ENCODE results near the gene ENHO.

Gene ENHO

GRCh38 chr9:34522091-34522887 is 501 bp downstream of the ENHO start:
- DNase-seq = no peak

DNA sequence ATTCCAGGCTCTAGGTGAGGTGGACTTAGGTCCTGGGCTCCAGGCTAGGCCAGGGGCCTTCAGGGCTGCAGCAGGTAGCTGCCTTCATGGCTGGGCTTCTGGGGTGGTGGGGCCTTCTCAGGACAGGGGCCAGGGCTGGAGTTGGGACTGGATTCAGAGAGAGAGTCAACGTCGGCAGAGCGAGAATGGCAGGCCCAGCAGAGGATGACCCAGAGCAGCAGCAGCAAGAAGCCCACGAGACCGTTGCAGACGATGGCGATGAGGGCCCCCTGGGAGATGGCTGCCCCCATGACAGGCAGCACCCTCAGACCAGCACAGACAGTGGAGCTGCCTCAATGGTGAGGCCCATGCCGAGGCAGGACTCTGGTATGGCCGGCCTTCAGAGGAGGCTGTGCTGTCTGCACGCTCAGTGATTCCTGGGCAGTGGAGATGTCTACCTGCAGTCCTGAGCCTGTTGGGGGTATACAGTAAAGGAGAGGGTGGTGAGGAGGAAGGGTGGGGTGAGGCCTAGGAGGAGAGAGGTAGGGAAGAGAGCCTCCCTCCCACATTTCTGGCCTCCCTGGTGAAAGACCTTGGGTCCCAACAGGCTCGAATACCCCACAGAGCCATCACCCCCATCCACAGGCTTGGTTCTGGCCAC is 1.3 kb downstream of the ENHO start:
- no peak for DNase-seq

DNA sequence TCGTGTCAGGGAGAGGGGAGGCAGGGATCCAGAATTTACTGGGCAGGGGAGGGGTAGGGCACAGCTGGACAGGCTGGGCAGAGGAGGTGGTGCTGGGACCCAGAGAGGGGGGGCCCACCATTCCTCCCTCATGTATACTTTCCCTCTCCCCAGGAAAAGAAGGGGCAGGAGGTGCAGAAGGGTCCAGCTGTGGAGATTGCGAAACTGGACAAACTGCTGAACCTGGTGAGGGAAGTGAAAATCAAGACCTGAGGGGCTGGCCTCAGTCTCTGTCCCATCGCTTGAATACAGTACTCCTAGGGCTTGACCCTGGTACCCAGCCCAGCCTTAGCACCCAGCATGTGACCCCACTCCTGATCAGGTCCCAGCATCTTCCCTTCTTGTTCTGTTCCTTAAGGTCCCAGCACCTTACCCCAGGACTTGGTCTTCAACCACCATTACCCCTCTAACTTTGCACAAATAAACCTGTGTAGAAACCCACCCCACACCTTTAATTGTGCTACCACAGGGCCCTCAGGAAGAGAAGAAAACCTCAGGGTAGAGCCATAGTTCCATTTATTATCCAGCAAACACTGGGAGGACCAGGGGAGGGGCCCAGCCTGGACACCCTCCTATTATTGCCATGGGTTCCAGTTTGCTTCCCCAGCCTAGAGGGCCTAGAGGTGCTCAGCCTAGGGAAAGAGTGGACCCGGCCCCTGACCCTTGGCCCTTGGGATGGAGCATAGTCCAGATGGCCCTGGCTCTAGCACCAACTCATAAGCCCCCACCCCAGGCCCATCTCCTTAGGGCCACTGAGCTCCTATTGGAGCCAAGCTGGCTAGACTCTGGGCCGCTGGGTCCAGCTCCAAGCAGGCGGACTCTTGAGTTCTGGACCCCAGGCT is 2.0 kb downstream of the ENHO start:
- no peak for DNase-seq

DNA sequence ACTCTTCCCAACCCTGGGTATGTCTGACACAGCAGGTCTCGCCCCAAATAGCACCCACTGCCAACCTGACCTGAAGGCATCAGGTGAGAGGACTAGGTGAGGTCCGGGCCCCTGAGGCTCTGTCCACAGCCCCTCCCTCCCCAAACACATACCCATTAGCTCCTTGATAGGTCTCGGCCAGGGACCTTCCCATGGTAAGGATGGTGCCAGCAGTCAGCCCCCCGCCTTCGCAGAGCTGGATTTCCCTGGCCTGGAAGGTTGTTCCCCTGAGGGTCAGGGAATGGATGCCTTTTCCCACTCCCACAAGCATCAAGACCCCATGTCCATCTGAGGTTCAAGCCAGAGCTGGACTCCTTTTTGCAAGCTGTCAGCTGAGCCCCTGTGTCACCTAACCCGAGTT is 2.7 kb downstream of the ENHO start:
- no peak for DNase-seq

GRCh38 chr9:34519321-34520020 is 3.3 kb downstream of the ENHO start:
- no peak for DNase-seq

DNA sequence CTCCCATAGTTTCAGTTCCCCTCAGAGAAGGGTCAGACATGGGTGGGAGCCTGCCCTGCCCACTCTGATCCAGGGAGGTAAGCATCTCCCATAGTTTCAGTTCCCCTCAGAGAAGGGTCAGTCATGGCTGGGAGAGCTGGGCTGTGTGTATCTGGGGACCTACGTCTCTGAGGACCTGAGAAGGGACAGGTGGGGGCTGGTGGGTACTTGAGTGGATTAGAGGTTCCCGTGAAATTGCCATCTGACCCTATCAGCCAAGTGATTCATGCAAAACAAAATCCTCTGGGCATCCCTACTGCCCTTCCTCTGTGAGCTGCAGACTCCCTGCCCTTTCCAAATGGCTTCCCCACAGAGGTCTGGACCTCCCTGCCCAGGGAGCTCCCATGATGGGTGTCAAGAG is 3.9 kb downstream of the ENHO start:
- no peak for DNase-seq

GRCh38 chr9:34518110-34518616 is 4.6 kb downstream of the ENHO start:
- DNase-seq = no peak

DNA sequence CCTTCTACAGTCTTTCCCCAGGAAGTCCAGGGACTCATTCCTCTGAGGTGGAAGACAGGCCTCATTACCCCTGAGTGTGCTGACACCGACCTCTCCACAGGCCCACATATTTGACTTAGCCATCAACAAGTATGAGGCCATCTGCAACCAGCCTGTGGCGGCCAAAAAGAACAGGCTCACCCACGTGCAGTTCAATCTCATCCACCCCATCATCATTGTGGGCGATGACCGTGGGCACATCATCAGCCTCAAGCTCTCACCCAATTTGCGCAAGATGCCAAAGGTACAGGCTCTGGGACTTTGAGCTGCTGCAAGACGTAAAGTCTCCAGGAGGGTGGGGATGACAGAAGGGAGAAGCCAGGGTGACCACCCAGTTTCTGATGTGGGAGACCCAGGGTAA is 5.6 kb downstream of the ENHO start:
- no peak for DNase-seq

GRCh38 chr9:34515959-34516358 is 6.8 kb downstream of the ENHO start:
- DNase-seq = no peak

- DNase-seq = no peak
These were observed 8.0 kb downstream of the ENHO start for GRCh38 chr9:34514816-34515215.

- DNase-seq = no peak
These were observed 8.4 kb downstream of the ENHO start for GRCh38 chr9:34514401-34514800.

DNA sequence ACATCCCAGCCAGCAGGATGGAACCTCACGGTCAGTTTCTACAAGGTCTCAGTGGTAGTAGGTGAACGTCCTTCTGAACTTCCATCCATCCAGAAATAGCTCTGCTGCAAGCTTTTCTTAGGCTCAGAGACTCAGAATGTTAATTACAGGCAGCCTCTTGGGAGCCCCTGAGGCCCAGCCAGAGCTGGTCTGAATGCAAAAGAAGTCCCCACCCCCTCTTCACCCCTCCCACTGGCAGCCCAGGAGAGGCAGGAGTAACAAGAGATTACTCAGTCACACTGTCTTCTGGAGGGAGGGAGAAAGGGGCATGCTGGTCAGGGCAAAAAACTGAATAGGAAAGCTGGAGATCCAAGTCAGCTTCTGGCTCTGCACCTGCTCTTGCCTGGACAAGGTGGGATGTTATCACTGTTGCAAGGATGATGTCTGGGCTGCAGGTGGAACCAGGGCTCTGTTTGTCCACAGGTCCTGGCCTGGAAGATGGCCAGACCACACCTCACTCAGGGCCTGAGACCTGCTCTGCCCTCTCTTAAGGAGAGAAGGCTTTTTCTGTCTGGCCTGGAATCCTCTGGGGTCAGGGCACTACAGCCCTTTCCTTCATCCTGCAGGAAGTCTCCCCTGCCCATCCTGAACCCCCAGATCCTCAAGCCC is 9.1 kb downstream of the ENHO start:
- no peak for DNase-seq

DNA sequence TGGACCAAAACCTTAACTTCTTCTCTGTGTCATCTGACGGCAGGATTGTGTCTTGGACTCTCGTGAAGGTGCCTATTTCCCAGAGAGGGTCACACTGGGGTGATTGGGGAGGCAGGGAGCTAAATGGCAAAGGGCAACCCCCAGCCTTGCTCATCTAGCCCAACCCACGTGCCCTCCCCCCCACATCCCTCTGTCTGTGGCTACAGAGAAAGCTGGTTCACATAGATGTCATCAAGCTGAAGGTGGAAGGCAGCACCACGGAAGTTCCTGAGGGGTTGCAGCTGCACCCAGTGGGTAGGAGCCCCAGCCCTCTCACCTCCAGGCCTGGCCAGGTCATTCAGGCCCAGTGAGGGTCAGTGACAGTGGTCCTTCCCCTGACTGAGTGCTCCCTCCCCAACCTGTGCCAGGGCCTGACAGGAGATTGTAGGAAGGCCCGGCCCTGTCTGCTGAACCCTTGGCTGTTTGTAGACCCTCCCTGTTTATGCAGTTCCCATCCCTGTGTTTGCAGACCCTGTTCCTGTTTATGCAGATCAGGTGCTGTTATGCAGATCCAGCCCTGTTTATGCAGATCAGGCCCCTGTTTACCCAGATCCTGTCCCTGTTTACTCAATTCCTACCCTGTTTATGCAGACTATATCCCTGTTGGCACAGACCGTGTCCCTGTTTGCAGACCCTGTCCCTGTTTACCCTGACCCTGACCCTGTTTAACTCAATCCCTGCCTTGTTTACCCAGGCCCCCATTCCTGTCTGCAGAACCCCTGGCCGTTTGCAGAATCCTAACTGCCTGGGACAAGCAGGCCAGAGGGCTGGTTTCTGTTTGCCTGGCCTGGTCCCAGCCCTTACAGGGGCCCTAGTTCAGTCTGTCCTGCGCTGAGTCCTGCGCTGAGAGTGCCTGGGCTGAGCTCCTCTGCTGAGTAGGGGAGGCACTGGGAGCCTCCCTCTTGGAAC is 10.4 kb downstream of the ENHO start:
- DNase-seq = no peak

- DNase-seq = no peak
These were observed 12.0 kb downstream of the ENHO start for GRCh38 chr9:34510497-34511468.

DNA sequence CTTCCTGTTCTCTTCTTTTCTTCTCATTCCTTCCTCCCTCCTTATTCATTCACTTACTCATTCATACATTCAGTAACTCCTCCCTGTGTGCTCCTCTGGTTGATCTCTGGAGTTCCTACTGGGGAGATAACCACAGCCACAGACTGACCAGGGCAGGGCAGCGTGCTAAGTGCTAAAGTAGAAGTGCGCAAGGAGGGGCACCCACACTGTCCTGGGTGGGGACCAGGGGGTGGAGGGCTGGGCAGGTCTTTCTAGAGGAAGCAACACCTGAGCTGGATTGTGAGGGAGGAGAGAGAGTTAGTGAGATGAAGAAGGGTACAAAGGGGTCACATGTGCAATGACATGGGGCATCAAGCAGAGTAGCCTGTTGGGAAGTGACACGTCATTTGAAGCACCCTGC is 13.8 kb downstream of the ENHO start:
- DNase-seq = no peak

DNA sequence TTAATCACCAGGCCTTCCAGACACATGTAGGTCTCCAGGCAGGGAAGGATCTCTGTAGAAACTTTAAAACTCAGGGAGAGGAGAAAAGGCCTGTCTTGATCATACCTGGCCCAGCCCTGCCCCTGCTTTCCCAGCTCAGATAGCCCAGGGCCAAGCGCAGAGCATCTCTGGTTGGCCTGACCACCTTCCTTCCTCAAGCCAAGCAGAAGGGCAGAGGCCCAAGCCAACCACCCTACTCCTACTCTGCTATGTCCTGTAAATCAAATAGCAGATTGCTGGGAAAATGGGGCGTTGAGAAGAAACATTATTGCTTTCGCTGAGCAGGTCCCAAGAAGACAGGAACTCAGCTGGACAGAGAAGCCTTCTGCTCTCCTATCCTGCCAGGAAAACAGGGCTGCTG is 14.3 kb downstream of the ENHO start:
- DNase-seq = no peak

- no peak for DNase-seq
These were observed 14.8 kb downstream of the ENHO start for GRCh38 chr9:34507966-34508365.

DNA sequence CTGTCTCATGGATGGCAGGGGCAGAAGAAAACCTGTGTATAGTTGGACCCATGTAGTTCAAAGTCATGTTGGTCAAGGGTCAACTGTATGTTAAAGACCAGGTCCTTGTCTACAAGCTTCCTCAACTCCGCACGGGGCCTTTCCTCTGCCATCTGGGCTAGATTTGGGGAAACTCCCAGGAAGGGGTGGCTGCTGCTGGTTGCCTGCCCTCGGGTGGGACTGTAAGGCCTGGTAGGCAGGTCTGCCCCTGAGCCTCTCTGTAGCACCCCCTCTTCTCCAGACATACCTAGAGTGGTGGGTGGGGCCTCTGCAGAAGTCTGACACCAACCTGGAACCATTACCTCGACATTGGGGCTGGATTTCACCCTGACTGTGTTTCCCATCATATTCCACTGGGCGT is 15.2 kb downstream of the ENHO start:
- no peak for DNase-seq

GRCh38 chr9:34506623-34507022 is 16.2 kb downstream of the ENHO start:
- DNase-seq = no peak

Measured in NK-92 treated with Interleukin-12 subunit alpha and Interleukin-12 subunit beta, amount 100 ng/mL, for 24 hours (cell line).